ENCODE measurements around the gene CSTF3.

- no peak for TF ChIP-seq CTCF (conservative IDR thresholded peaks at IDR 0.05; ENCODE audit: low read length)
- no peak for TF ChIP-seq EZH2phosphoT487 (IDR thresholded peaks at IDR 0.05; ENCODE audit: borderline replicate concordance, low read depth, low read length)
Measured at GRCh38 chr11:33157103-33158027, 3.9 kb downstream of the CSTF3 start.

Measured in OCI-LY7 (cell line).